Heart right ventricle (tissue), 16 donors: Measurements from ENCODE around the gene ERAL1. TPM values are rescaled to one million over a fixed set of nuclear protein-coding genes. Genes with fewer than 3 reads are reported as not detected.

Source experiments
- ATAC-seq, 8 donors: fragments of 200-7000 bp; cut with Tn5 transposase; one replicate each; pipeline ENCODE4 v1.9.1; 2020; ENCODE audit warnings: mild to moderate bottlenecking in 8 of 8, moderate library complexity in 8 of 8, moderate number of reproducible peaks in 1 of 8
- DNase-seq, 2 donors: peaks; one replicate each; pipeline ENCODE4 v3.0.0-alpha.2; 2020
- H3K27ac ChIP-seq, 10 donors: fragments of 200-600 bp; sonication (generic) in 2 of 10; one replicate each; pipeline versions ENCODE4 v1.5.0 to v1.8.0; 2020 to 2022; ENCODE audit warnings: mild to moderate bottlenecking in 3 of 10
- H3K27me3 ChIP-seq, 7 donors: fragments of 200-600 bp; one replicate each; pipeline ENCODE4 v1.8.0; 2021 to 2022; ENCODE audit warnings: mild to moderate bottlenecking in 2 of 7
- H3K36me3 ChIP-seq, 9 donors: fragments of 200-600 bp; sonication (generic) in 1 of 9; one replicate each; pipeline versions ENCODE4 v1.5.0 to v1.8.0; 2020 to 2022; ENCODE audit warnings: mild to moderate bottlenecking in 2 of 9
- H3K4me1 ChIP-seq, 9 donors: fragments of 200-600 bp; sonication (generic) in 1 of 9; one replicate each; pipeline versions ENCODE4 v1.5.0 to v1.8.0; 2020 to 2022; ENCODE audit warnings: mild to moderate bottlenecking in 4 of 9
- H3K4me3 ChIP-seq, 10 donors: fragments of 200-600 bp; sonication (generic) in 2 of 10; one replicate each; pipeline versions ENCODE4 v1.5.0 to v1.8.0; 2020 to 2022; ENCODE audit warnings: mild to moderate bottlenecking in 7 of 10, moderate library complexity in 2 of 10
- H3K9me3 ChIP-seq, 11 donors: fragments of 200-600 bp in 10 of 11; sonication (generic) in 2 of 11; one replicate each; pipeline versions ENCODE4 v1.5.0 to v1.8.0; 2013 to 2022; ENCODE audit warnings: mild to moderate bottlenecking in 2 of 11, control low read depth in 1 of 11, moderate library complexity in 1 of 11
- WGBS, 2 donors: extraction: QIAGEN DNeasy Blood & Tissue Kit; methylation state at CpG; one replicate each; pipeline ENCODE4 v1.1.7; 2013; ENCODE audit warnings: inconsistent platforms in 1 of 2; 5-methylcytosine and 5-hydroxymethylcytosine counted together
- intact Hi-C, 10 donors: fragments of 100-400 bp; cut with DNase I; formaldehyde crosslinking; loops; one replicate each; pipeline versions ENCODE4 v1.11.1 to v1.14.2; 2022
- polyA plus RNA-seq, 2 donors: library from polyadenylated mRNA; stranded (reverse); fragments of 200-250 nt; gene quantifications; one replicate each; pipeline ENCODE4 v1.2.3, GENCODE V29; 2013
- total RNA-seq, 10 donors: library from RNA; stranded (reverse); fragmentation: NEBNext Ultra II Directional in 3 of 10; extraction: Animal tissue kit (Norgen Biotek cat#: 25700) in 3 of 10; gene quantifications; one replicate each; pipeline versions ENCODE4 v1.2.1 to v1.2.4, GENCODE V29; 2021 to 2023
- TF ChIP-seq, protein P1 (sequence below), 9 donors: fragments of 200-600 bp; sonication (generic) in 2 of 9; IDR thresholded peaks; one replicate each; pipeline versions ENCODE4 v1.5.0 to v1.8.0; 2021 to 2022; ENCODE audit warnings: antibody characterized with exemption in 9 of 9, mild to moderate bottlenecking in 5 of 9, moderate library complexity in 1 of 9
- donor health status: Arrhythmogenic right ventricular cardiomyopathy.
- donor health status: ischemic (EF 13 %, LVEDD 7.1; RV severe dilation, severe dysfunction).
- donor health status: healthy with polysubstance abuse.
- donor health status: DM: no; HTN: yes; CAD: no.
- donor health status: DM: no; HTN: no; CAD: no.
- donor health status: ischemic (EF 25% LVEDD 6.9; RV normal size, moderate dysfunction).
- donor health status: ischemic (EF 25% LVEDD 5.7; RV mildly dilated, moderate dysfunction).
- donor health status: healthy.
- donor health status: DM: yes; HTN: yes; CAD: no.
- donor health status: Ischemic cardiomyopathy.
- donor health status: ischemic (EF 35%, LVEDD 5.7; RV mildly dilated, moderate dysfunction).
- donor health status: nonischemic (EF 11% LVEDD 7.7; RV severe dilation, severe dysfunction).
- donor health status: DM: yes; HTN: yes; CAD: no.
- donor health status: PGD.
- donor health status: ischemic (EF 29% LVEDD 5.4; RV normal size, mild dysfunction).
- donor health status: nonischemic (EF 23%, LVEDD 6.1; RV moderate dilation, normal function).

The ERAL1 gene
- total and polyA plus RNA-seq, 12 donors: 32.3 to 48.2 (median 39.2) TPM

DNA sequence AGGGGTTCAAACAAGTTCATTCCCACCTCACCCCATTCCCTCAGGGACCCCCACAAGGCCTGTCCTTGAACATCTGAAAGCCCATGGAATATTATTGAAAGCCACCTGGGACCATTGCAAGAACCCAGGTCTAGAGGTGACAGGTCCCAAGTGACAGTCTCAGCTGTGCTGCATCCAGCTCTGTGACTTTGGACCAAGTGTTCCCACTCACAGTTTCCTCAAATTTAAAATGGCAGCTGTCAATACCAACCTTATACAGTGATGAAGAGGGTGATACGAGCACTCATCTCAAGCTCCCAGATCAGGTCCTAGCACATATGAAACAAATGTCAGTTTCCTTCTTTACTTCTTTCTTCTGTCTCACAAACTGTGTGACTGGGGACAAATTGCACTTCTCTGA lies 9.1 kb downstream of the ERAL1 start:
- no peaks in the 10 kb centered on the region for H3K9me3 ChIP-seq
- peaks cover 0 to 35% (median 17%) of the 10 kb centered on the region in 9 donors for H3K36me3 ChIP-seq
- H3K27ac ChIP-seq: no peak overlapping the region
- WGBS, 2 donors: 89 to 95% methylated on average over 1 of the region's 1 CpG
- H3K27me3 ChIP-seq: no peaks in the 10 kb centered on the region
- no peaks in the 10 kb centered on the region for H3K4me1 ChIP-seq
- intact Hi-C loops: loop anchor here in 1 of 10 donors (10.0 kb wide), 1 partner anchor 99 kb away; no protein-coding TSS in a partner anchor
- TF ChIP-seq, protein P1, sequence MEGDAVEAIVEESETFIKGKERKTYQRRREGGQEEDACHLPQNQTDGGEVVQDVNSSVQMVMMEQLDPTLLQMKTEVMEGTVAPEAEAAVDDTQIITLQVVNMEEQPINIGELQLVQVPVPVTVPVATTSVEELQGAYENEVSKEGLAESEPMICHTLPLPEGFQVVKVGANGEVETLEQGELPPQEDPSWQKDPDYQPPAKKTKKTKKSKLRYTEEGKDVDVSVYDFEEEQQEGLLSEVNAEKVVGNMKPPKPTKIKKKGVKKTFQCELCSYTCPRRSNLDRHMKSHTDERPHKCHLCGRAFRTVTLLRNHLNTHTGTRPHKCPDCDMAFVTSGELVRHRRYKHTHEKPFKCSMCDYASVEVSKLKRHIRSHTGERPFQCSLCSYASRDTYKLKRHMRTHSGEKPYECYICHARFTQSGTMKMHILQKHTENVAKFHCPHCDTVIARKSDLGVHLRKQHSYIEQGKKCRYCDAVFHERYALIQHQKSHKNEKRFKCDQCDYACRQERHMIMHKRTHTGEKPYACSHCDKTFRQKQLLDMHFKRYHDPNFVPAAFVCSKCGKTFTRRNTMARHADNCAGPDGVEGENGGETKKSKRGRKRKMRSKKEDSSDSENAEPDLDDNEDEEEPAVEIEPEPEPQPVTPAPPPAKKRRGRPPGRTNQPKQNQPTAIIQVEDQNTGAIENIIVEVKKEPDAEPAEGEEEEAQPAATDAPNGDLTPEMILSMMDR (IDR thresholded peaks at IDR 0.05): no peak
- ATAC-seq (no peak), DNase-seq (no peak)
- H3K4me3 ChIP-seq: no peak overlapping the region

DNA sequence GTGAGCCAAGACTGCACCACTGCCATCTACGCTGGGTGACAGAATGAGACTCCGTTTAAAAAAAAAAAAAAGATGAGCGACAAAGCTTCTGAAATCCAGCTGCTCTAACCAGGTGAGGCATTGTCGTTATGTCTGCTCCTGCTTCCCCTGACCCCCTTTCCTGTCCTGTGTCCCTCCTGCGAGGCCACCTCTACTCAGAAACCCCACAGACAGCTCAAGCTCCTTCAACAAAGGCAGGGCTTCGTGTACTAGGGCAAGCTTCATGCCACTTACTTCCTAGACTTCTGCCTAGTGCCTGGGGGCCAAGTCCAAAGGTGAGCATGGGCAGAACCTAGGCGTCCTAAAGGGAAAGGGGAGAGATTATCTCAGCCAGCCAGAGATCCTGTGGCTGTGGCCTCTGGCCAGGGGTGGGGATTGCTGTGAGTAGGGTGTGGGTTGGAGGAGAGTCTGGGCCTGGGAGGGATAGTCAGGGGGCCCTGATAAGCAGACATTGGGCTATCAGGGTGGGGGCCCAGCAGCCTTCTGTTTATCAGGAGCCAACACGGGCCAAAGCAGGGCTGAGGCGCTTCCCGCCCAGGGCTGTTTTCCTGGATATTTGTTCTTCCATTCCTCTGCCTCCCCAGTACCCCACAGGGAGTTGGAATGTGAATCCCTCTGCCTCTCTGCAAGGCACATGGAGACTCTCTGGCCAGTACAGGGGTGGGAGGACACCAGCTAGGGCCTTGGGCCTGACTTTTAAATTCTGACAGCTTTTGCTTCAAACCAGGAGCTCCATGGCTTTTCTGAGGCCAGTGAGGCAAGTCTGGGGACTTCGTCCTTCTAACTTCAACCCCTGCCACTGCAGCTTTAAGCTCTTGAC lies 10.4 kb downstream of the ERAL1 start:
- peak in 5 of 8 donors; percentile 20 to 54 (median 46) for ATAC-seq

DNA sequence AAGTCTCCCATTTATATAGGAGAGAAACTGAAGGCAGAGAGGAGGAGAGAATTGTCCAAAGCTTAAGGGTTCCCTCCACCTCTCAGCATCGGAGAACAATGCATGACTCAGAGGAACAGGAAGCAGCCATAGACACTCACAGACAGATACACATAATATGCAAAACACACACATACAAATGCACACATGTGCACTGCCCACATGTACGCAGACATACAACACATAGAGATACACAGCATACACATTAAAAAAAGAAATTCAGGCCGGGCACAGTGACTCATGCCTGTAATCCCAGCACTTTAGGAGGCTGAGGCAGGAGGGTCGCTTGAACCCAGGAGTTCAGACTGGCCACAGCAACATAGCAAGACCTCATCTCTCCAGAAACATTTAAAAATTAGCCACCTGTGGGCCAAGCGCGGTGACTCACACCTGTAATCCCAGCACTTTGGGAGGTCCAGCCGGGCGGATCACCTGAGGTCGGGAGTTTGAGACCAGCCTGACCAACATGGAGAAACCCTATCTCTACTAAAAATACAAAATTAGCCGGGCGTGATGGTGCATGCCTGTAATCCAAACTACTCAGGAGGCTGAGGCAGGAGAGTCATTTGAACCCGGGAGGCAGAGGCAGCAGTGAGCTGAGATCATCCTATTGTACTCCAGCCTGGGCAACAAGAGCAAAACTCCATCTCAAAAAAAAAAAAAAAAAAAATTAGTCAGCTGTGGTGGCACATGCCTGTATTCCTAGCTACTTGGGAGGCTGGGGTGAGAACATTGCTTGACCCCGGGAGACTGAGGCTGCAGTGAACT lies 11.3 kb downstream of the ERAL1 start:
- H3K36me3 ChIP-seq: peaks cover 0 to 13% (median 0%) of the 10 kb centered on the region in 9 donors
- intact Hi-C loops: loop anchor here in 1 of 10 donors (10.0 kb wide), 1 partner anchor 101 kb away; no protein-coding TSS in a partner anchor
- no peaks in the 10 kb centered on the region for H3K4me1 ChIP-seq
- WGBS, 2 donors: 84 to 88% methylated on average over 13 of the region's 13 CpGs
- TF ChIP-seq, protein P1 (IDR thresholded peaks at IDR 0.05): no peak
- ATAC-seq (no peak), DNase-seq (no peak)
- no peak overlapping the region for H3K4me3 ChIP-seq
- H3K27me3 ChIP-seq: no peaks in the 10 kb centered on the region
- H3K9me3 ChIP-seq: no peaks in the 10 kb centered on the region
- no peak overlapping the region for H3K27ac ChIP-seq

More for the DNA sequence above, 10.4 kb downstream of the ERAL1 start:
- Histone ChIP-seq H3K36me3 (peaks cover 0 to 22% (median 6%) of the 10 kb centered on the region in 9 donors), H3K4me3 (no peak overlapping the region), H3K27me3 (no peaks in the 10 kb centered on the region), H3K4me1 (no peaks in the 10 kb centered on the region), H3K9me3 (no peaks in the 10 kb centered on the region), H3K27ac (no peak overlapping the region)
- TF ChIP-seq, protein P1 (IDR thresholded peaks at IDR 0.05): no peak
- intact Hi-C loops: loop anchor here in 1 of 10 donors (10.0 kb wide), 1 partner anchor 100 kb away; no protein-coding TSS in a partner anchor
- DNase-seq: no peak
- 72 to 76% methylated on average over 11 of the region's 11 CpGs for WGBS, 2 donors

DNA sequence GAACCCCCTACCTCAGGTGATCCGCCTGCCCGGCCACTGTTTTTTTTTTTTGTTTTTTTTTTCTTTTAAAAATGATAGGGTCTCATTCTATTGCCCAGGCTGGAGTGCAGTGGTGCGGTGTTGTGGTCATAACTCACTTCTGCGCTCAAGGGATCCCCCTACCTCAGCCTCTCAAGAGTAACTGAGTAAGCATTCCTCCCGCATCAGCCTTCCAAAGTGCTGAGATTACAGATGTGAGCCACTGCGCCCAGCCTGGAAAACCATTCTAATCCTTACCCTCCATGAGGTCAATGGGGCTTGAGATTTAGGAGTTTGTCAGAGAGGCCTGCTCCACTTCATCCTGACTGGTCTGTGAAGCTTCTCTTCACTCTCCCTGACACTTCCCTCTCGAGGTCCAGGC lies 12.5 kb downstream of the ERAL1 start:
- WGBS, 2 donors: 78 to 82% methylated on average over 7 of the region's 7 CpGs
- no peak for DNase-seq
- intact Hi-C loops: loop anchor here in 1 of 10 donors (10.0 kb wide), 1 partner anchor 102 kb away; no protein-coding TSS in a partner anchor

More for the DNA sequence above, 12.5 kb downstream of the ERAL1 start:
- ATAC-seq: no peak
- Histone ChIP-seq H3K4me1 (no peaks in the 10 kb centered on the region), H3K27me3 (no peaks in the 10 kb centered on the region), H3K9me3 (no peaks in the 10 kb centered on the region), H3K36me3 (peaks cover 0 to 3% (median 0%) of the 10 kb centered on the region in 9 donors), H3K27ac (no peak overlapping the region), H3K4me3 (no peak overlapping the region)
- TF ChIP-seq, protein P1 (IDR thresholded peaks at IDR 0.05): no peak
